ENCODE data around the gene SLAMF1. TPM values are rescaled to one million over a fixed set of nuclear protein-coding genes. Genes with fewer than 3 reads are reported as not detected.

The SLAMF1 gene
- total RNA-seq, 1 donor from 2014 or later: not detected

- DNase-seq (ENCODE audit: low read depth): no peak
- no peak overlapping the region for H3K4me3 ChIP-seq (ENCODE audit: low read depth, low read length)
- TF ChIP-seq, protein P1, sequence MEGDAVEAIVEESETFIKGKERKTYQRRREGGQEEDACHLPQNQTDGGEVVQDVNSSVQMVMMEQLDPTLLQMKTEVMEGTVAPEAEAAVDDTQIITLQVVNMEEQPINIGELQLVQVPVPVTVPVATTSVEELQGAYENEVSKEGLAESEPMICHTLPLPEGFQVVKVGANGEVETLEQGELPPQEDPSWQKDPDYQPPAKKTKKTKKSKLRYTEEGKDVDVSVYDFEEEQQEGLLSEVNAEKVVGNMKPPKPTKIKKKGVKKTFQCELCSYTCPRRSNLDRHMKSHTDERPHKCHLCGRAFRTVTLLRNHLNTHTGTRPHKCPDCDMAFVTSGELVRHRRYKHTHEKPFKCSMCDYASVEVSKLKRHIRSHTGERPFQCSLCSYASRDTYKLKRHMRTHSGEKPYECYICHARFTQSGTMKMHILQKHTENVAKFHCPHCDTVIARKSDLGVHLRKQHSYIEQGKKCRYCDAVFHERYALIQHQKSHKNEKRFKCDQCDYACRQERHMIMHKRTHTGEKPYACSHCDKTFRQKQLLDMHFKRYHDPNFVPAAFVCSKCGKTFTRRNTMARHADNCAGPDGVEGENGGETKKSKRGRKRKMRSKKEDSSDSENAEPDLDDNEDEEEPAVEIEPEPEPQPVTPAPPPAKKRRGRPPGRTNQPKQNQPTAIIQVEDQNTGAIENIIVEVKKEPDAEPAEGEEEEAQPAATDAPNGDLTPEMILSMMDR (IDR thresholded peaks at IDR 0.05; ENCODE audit: insufficient read depth, low read length, poor library complexity, severe bottlenecking): no peak
Measured at GRCh38 chr1:160667896-160668295, 21.1 kb upstream of the SLAMF1 start.

GRCh38 chr1:160666079-160666442 is 19.2 kb upstream of the SLAMF1 start:
- H3K4me3 ChIP-seq (ENCODE audit: low read depth, low read length): no peak overlapping the region
- H3K27me3 ChIP-seq (ENCODE audit: control insufficient read depth, insufficient read depth, low read length): no peaks in the 10 kb centered on the region
- H3K36me3 ChIP-seq (ENCODE audit: control insufficient read depth, insufficient read depth, low read length): no peaks in the 10 kb centered on the region
- DNase-seq (ENCODE audit: low read depth): no peak
- TF ChIP-seq, protein P1 (IDR thresholded peaks at IDR 0.05; ENCODE audit: insufficient read depth, low read length, poor library complexity, severe bottlenecking): no peak

More at GRCh38 chr1:160667896-160668295, 21.1 kb upstream of the SLAMF1 start:
- Histone ChIP-seq H3K27me3 (ENCODE audit: control insufficient read depth, insufficient read depth, low read length) (no peaks in the 10 kb centered on the region), H3K36me3 (ENCODE audit: control insufficient read depth, insufficient read depth, low read length) (no peaks in the 10 kb centered on the region)

DNA sequence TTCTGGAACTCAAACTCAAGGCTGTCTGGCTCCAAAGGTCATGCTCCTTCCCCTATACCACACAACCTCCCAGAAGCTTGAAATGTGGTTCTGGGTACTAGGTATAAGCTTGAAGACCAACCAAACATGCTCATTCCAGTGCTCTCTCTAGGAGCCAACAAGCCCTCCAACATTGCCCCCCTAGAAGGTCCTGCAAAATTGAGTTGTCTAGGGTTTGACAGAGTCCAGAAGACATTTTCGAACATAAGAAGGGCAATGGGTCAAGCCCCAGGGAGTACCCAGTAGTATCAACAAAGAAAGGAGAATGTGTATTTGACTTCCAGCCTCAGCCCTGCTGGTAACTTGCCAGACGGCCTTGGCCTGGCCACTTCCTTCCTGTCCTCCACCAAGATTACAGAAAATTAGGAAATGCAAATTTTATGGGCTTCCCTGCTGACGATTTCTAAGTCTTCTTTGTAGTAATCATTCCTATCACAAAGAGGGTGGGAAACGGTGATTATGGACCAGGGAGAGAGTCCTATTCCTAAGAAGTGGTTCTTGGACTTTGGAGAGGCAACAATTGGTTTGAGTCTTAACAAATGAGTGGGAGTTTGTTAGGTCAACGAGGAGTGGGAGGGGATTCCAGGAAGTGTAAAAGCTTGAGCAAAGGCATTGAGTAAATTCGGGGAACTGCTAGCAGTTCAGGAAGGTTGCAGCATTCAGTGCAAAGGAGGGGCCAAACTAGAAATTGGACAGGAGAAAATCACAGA is 18.7 kb upstream of the SLAMF1 start:
- Histone ChIP-seq H3K4me3 (ENCODE audit: low read depth, low read length) (no peak overlapping the region), H3K27me3 (ENCODE audit: control insufficient read depth, insufficient read depth, low read length) (no peaks in the 10 kb centered on the region), H3K36me3 (ENCODE audit: control insufficient read depth, insufficient read depth, low read length) (no peaks in the 10 kb centered on the region)
- no peak for DNase-seq (ENCODE audit: low read depth)
- TF ChIP-seq, protein P1 (IDR thresholded peaks at IDR 0.05; ENCODE audit: insufficient read depth, low read length, poor library complexity, severe bottlenecking): no peak

DNA sequence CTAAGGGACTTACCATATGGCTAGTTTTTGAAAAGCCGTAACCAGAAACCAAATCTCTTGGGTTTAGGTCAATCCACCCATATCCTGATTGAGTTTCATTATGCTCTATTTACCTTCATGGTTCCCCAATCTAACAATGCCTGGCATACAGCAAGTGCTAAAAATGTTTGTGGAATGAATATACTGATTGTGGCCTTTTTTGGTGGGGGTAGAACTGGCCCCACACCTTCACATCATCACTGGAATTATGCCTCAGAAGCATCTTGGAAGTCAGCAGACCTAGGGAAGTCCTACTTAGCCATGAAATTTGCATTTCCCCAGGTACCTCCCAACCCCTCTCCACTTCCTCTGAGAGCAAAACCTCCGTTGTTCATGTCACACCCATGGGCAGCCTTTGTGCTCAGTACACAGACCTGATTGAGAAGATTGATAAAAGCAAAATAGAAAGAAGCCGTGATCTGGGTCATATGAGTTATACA is 17.8 kb upstream of the SLAMF1 start:
- DNase-seq (ENCODE audit: low read depth): no peak
- Histone ChIP-seq H3K36me3 (ENCODE audit: control insufficient read depth, insufficient read depth, low read length) (no peaks in the 10 kb centered on the region), H3K4me3 (ENCODE audit: low read depth, low read length) (no peak overlapping the region), H3K27me3 (ENCODE audit: control insufficient read depth, insufficient read depth, low read length) (no peaks in the 10 kb centered on the region)
- TF ChIP-seq, protein P1 (IDR thresholded peaks at IDR 0.05; ENCODE audit: insufficient read depth, low read length, poor library complexity, severe bottlenecking): no peak

DNA sequence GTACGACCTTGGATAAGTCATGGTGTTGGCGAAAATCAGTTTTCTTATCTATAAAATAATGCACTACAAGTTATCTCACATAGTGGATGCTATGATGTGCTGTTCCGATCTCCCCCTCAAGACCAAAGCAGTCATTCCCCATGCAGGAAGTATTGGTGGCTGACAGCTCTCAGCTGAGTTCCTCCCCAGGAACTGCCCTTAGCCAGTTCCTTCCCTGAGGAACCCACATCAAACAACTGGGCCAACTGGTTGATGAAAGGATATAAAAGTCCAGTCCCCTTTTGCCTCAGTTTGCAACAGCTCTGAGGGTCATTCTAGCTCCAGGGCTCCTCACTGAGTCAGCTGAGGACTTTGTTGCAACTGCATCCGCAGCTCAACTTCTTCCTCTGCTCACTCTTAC is 16.1 kb upstream of the SLAMF1 start:
- Histone ChIP-seq H3K27me3 (ENCODE audit: control insufficient read depth, insufficient read depth, low read length) (no peaks in the 10 kb centered on the region), H3K4me3 (ENCODE audit: low read depth, low read length) (no peak overlapping the region), H3K36me3 (ENCODE audit: control insufficient read depth, insufficient read depth, low read length) (no peaks in the 10 kb centered on the region)
- DNase-seq (ENCODE audit: low read depth): no peak
- TF ChIP-seq, protein P1 (IDR thresholded peaks at IDR 0.05; ENCODE audit: insufficient read depth, low read length, poor library complexity, severe bottlenecking): no peak

GRCh38 chr1:160659566-160659965 is 12.7 kb upstream of the SLAMF1 start:
- no peak overlapping the region for H3K4me3 ChIP-seq (ENCODE audit: low read depth, low read length)
- TF ChIP-seq, protein P1 (IDR thresholded peaks at IDR 0.05; ENCODE audit: insufficient read depth, low read length, poor library complexity, severe bottlenecking): no peak
- H3K36me3 ChIP-seq (ENCODE audit: control insufficient read depth, insufficient read depth, low read length): no peaks in the 10 kb centered on the region
- DNase-seq (ENCODE audit: low read depth): no peak
- H3K27me3 ChIP-seq (ENCODE audit: control insufficient read depth, insufficient read depth, low read length): no peaks in the 10 kb centered on the region
